Breast epithelium (tissue), 4 donors: ENCODE data around the gene PRODH2. TPM values are rescaled to one million over a fixed set of nuclear protein-coding genes. Genes with fewer than 3 reads are reported as not detected.

Experiments used
- DNase-seq, 2 donors: peaks; one replicate each; pipeline ENCODE4 v3.0.0-alpha.2; 2019; ENCODE audit warnings: low spot score in 2 of 2
- H3K27ac ChIP-seq, 2 donors: fragments of 200-600 bp; sonication (generic) in 1 of 2; one replicate each; pipeline ENCODE4 v1.5.1; 2016 to 2019; ENCODE audit warnings: mild to moderate bottlenecking in 1 of 2
- H3K27me3 ChIP-seq, 2 donors: fragments of 200-600 bp; sonication (generic) in 1 of 2; one replicate each; pipeline versions ENCODE4 v1.5.1 to v1.6.0; 2017 to 2019; ENCODE audit warnings: control low read depth in 1 of 2, mild to moderate bottlenecking in 1 of 2
- H3K36me3 ChIP-seq: fragments of 200-600 bp; one replicate; pipeline ENCODE4 v1.5.1; 2019
- H3K4me1 ChIP-seq, 2 donors: fragments of 200-600 bp; sonication (generic); one replicate each; pipeline ENCODE4 v1.5.1; 2016 to 2019; ENCODE audit warnings: control low read depth in 1 of 2
- H3K4me3 ChIP-seq, 3 donors: fragments of 200-600 bp; sonication (generic); 1 replicate in 2 of 3; 2 replicates in 1 of 3; pipeline ENCODE4 v1.5.1; 2016 to 2019; ENCODE audit warnings: mild to moderate bottlenecking in 3 of 3, moderate library complexity in 2 of 3
- H3K9me3 ChIP-seq, 2 donors: fragments of 200-600 bp; sonication (generic) in 1 of 2; one replicate each; pipeline ENCODE4 v1.5.1; 2016 to 2019; ENCODE audit warnings: control low read depth in 1 of 2
- CTCF ChIP-seq, 3 donors: fragments of 450-650 bp; IDR thresholded peaks; one replicate each; pipeline ENCODE4 v1.5.1; 2016 to 2017; ENCODE audit warnings: antibody characterized with exemption in 3 of 3, mild to moderate bottlenecking in 3 of 3, moderate library complexity in 3 of 3
- POLR2A ChIP-seq: fragments of 450-650 bp; IDR thresholded peaks from one replicate; pipeline ENCODE4 v1.6.1; 2016; ENCODE audit warnings: antibody characterized with exemption, mild to moderate bottlenecking, moderate library complexity
- POLR2AphosphoS5 ChIP-seq, 3 donors: sonication (generic); formaldehyde crosslinking; IDR thresholded peaks; one replicate each; pipeline ENCODE4 v1.6.1; 2017; ENCODE audit warnings: antibody characterized with exemption in 3 of 3
- intact Hi-C: fragments of 100-400 bp; cut with DNase I; formaldehyde crosslinking; loops from one replicate; pipeline ENCODE4 v1.15.1; 2023; ENCODE audit warnings: low total_unique reads
- total RNA-seq, 3 donors: library from RNA; depleted of rRNA; stranded (reverse); fragments of >200 nt; gene quantifications; one replicate each; pipeline ENCODE4 v1.1.0, GENCODE V29; 2016

PRODH2 gene
- total RNA-seq: not detected

GRCh38 chr19:35812220-35813042 lies at the start of gene PRODH2:
PRODH2 (minus strand) TSS chr19:35812845; CDS start chr19:35812805, 40 bp downstream.
- Histone ChIP-seq H3K9me3 (no peaks in the 10 kb centered on the region), H3K27ac (no peak within 1 kb of the TSS), H3K4me3 (no peak within 1 kb of the TSS), H3K4me1 (no peaks in the 10 kb centered on the region), H3K36me3 (no peaks in the 10 kb centered on the region), H3K27me3 (peaks cover 0 to 32% of the 10 kb centered on the region in 2 donors)
- intact Hi-C loops: no loop called here
- TF ChIP-seq POLR2AphosphoS5 (IDR thresholded peaks at IDR 0.05) (no peak), POLR2A (no peak), CTCF (IDR thresholded peaks at IDR 0.05) (no peak)
- DNase-seq: no peak

- Histone ChIP-seq H3K27me3 (peaks cover 0 to 26% of the 10 kb centered on the region in 2 donors), H3K4me1 (no peaks in the 10 kb centered on the region), H3K27ac (no peak overlapping the region), H3K4me3 (no peak overlapping the region), H3K9me3 (peaks cover 0 to 4% of the 10 kb centered on the region in 2 donors), H3K36me3 (no peaks in the 10 kb centered on the region)
- TF ChIP-seq POLR2A: no peak
- no peak for TF ChIP-seq CTCF (IDR thresholded peaks at IDR 0.05)
- TF ChIP-seq POLR2AphosphoS5 (IDR thresholded peaks at IDR 0.05): no peak
- DNase-seq: no peak
- intact Hi-C loops: no loop called here
Observed at GRCh38 chr19:35861640-35862160, 49.1 kb upstream of the PRODH2 start.

- Histone ChIP-seq H3K4me3 (no peak overlapping the region), H3K4me1 (no peaks in the 10 kb centered on the region), H3K27ac (no peak overlapping the region), H3K9me3 (peaks cover 0 to 4% of the 10 kb centered on the region in 2 donors), H3K27me3 (peaks cover 0 to 33% of the 10 kb centered on the region in 2 donors), H3K36me3 (no peaks in the 10 kb centered on the region)
- TF ChIP-seq POLR2A (no peak), CTCF (IDR thresholded peaks at IDR 0.05) (no peak), POLR2AphosphoS5 (IDR thresholded peaks at IDR 0.05) (no peak)
- intact Hi-C loops: no loop called here
- DNase-seq: no peak
Observed at GRCh38 chr19:35860818-35861639, 48.4 kb upstream of the PRODH2 start.

- Histone ChIP-seq H3K27ac (no peak overlapping the region), H3K4me1 (no peaks in the 10 kb centered on the region), H3K4me3 (no peak overlapping the region), H3K27me3 (peaks cover 0 to 37% of the 10 kb centered on the region in 2 donors), H3K36me3 (no peaks in the 10 kb centered on the region), H3K9me3 (peaks cover 0 to 4% of the 10 kb centered on the region in 2 donors)
- DNase-seq: no peak
- TF ChIP-seq POLR2A (no peak), POLR2AphosphoS5 (IDR thresholded peaks at IDR 0.05) (no peak), CTCF (IDR thresholded peaks at IDR 0.05) (no peak)
- intact Hi-C loops: no loop called here
Observed at GRCh38 chr19:35860436-35860817, 47.8 kb upstream of the PRODH2 start.
